Keratinocyte (primary cell): ENCODE data around the gene RBFOX2.

ENCODE experiments used
- EZH2 ChIP-seq: IDR thresholded peaks from one replicate; pipeline ENCODE4 v1.6.1; 2012; ENCODE audit warnings: inconsistent platforms, mild to moderate bottlenecking, low read length, moderate library complexity
- TF ChIP-seq, protein P1 (sequence below), 3 experiments: IDR thresholded peaks in 1 of 3; conservative IDR thresholded peaks in 1 of 3; optimal IDR thresholded peaks in 1 of 3; 2 replicates in 2 of 3; 3 replicates in 1 of 3; pipeline versions ENCODE3 to v1.5.1; 2011; ENCODE audit warnings: low read length in 3 of 3, mild to moderate bottlenecking in 3 of 3, moderate library complexity in 2 of 3, control low read depth in 1 of 3, inconsistent platforms in 1 of 3; ENCODE audit not compliant: insufficient read depth in 2 of 3; ENCODE audit errors: extremely low read depth in 1 of 3

DNA sequence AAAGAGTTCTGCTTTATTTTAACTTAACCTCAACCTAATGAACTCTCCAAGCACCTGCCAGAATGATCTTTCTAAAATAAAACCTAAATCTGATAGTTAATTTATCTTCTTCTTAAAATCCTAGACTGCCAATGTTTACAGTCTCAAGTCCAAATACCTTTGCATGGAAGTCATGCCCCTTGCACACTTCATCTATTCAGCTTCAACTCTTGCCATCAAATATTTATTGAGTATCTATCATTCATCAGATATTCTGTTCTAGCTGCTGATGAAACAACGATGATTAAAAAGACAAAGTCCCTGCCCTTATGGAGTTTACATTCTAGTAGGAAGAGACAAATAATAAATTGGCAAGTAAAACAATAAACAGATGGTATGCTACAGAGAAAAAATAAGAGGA, 209.2 kb downstream of the RBFOX2 start:
- TF ChIP-seq, protein P1, sequence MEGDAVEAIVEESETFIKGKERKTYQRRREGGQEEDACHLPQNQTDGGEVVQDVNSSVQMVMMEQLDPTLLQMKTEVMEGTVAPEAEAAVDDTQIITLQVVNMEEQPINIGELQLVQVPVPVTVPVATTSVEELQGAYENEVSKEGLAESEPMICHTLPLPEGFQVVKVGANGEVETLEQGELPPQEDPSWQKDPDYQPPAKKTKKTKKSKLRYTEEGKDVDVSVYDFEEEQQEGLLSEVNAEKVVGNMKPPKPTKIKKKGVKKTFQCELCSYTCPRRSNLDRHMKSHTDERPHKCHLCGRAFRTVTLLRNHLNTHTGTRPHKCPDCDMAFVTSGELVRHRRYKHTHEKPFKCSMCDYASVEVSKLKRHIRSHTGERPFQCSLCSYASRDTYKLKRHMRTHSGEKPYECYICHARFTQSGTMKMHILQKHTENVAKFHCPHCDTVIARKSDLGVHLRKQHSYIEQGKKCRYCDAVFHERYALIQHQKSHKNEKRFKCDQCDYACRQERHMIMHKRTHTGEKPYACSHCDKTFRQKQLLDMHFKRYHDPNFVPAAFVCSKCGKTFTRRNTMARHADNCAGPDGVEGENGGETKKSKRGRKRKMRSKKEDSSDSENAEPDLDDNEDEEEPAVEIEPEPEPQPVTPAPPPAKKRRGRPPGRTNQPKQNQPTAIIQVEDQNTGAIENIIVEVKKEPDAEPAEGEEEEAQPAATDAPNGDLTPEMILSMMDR (optimal IDR thresholded peaks at IDR 0.05 in 1 of 3, IDR thresholded peaks at IDR 0.05 in 1 of 3, conservative IDR thresholded peaks at IDR 0.05 in 1 of 3; ENCODE audit: extremely low read depth in 1 of 3, insufficient read depth in 2 of 3, low read length in 3 of 3): no peak
- TF ChIP-seq EZH2: no peak
